ENCODE data around the gene SLC30A9. TPM values are rescaled to one million over a fixed set of nuclear protein-coding genes. Genes with fewer than 3 reads are reported as not detected.

SLC30A9 gene
- total RNA-seq, 1 donor from 2014 or later, result 113 TPM

DNA sequence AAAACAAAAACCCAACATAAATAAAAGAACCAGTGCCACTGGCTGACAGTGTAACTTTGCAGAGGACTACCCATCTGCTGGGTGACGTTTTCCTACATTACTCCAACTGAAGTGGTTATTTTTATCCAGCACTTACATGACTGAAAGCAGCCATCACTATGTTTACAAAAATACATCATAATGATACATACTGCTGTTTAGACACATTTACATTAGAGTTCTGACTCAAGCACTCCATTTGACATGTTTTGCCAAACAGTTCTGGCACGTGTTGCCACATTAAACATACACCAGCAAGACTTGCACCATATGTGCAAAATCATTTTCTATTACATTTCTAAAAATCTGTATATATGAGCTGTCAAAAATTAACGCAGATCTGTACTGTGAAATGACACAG, 122.5 kb downstream of the SLC30A9 start:
- H3K27me3 ChIP-seq, result no peaks in the 10 kb centered on the region
- no peaks in the 10 kb centered on the region for H4K20me1 ChIP-seq (ENCODE audit: low read depth)
- Mint-ChIP-seq H3K9me3 (no peaks in the 10 kb centered on the region), H3K27me3 (ENCODE audit: insufficient read depth, low read depth) (no peaks in the 10 kb centered on the region), H3K27ac (no peak overlapping the region), H3K36me3 (no peaks in the 10 kb centered on the region), H3K4me3 (no peak overlapping the region), H3K4me1 (no peaks in the 10 kb centered on the region)
- H3K9ac ChIP-seq, result no peak overlapping the region
- H3K36me3 ChIP-seq, result no peaks in the 10 kb centered on the region
- no peak overlapping the region for H3K27ac ChIP-seq
- H2AFZ ChIP-seq (replicated peaks), result no peak overlapping the region
- H3K4me3 ChIP-seq, result no peak overlapping the region
- H3K79me2 ChIP-seq (ENCODE audit: low read depth), result no peaks in the 10 kb centered on the region
- no peaks in the 10 kb centered on the region for H3K9me3 ChIP-seq (ENCODE audit: low read depth)
- no peak for DNase-seq (ENCODE audit: low spot score)
- no peaks in the 10 kb centered on the region for H3F3A ChIP-seq (ENCODE audit: low read depth)
- no peak overlapping the region for H3K4me2 ChIP-seq
- TF ChIP-seq CTCF (IDR thresholded peaks at IDR 0.05) (no peak), EZH2 (IDR thresholded peaks at IDR 0.05) (no peak), EZH2phosphoT487 (IDR thresholded peaks at IDR 0.05) (no peak)
- H3K4me1 ChIP-seq, result no peaks in the 10 kb centered on the region

DNA sequence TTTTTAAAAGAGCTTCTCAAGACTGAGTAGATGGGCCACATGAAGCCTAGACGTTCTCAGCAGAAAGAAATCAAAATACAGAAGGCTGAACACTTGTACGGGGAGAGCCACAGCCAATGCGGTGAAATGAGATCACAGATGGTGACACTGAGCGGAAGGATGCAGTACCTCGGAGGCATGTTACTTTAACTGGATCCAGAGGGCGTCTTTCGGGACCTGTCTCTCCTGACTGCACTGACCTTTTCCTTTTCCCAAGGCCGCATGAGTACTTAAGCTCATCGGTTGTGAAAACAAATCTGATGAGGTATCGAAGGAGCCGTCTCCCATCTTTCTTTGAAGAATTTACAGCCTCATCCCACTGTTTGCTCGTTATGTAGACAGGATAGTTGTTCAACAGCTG, 129.6 kb downstream of the SLC30A9 start:
- Histone ChIP-seq H3K4me1 (no peaks in the 10 kb centered on the region), H3K27ac (no peak overlapping the region), H4K20me1 (ENCODE audit: low read depth) (no peaks in the 10 kb centered on the region), H3K4me3 (no peak overlapping the region), H3K79me2 (ENCODE audit: low read depth) (no peaks in the 10 kb centered on the region), H3K27me3 (no peaks in the 10 kb centered on the region), H3K9me3 (ENCODE audit: low read depth) (no peaks in the 10 kb centered on the region), H2AFZ (replicated peaks) (no peak overlapping the region), H3K9ac (no peak overlapping the region), H3F3A (ENCODE audit: low read depth) (no peaks in the 10 kb centered on the region), H3K4me2 (no peak overlapping the region), H3K36me3 (no peaks in the 10 kb centered on the region)
- H3K9me3 Mint-ChIP-seq, result no peaks in the 10 kb centered on the region
- no peak for DNase-seq (ENCODE audit: low spot score)
- no peaks in the 10 kb centered on the region for H3K27me3 Mint-ChIP-seq (ENCODE audit: insufficient read depth, low read depth)
- H3K4me1 Mint-ChIP-seq, result no peaks in the 10 kb centered on the region
- H3K4me3 Mint-ChIP-seq, result no peak overlapping the region
- no peaks in the 10 kb centered on the region for H3K36me3 Mint-ChIP-seq
- no peak for TF ChIP-seq CTCF (IDR thresholded peaks at IDR 0.05)
- no peak for TF ChIP-seq EZH2 (IDR thresholded peaks at IDR 0.05)
- no peak for TF ChIP-seq EZH2phosphoT487 (IDR thresholded peaks at IDR 0.05)
- peak overlapping the region; percentile 55 for H3K27ac Mint-ChIP-seq

- Mint-ChIP-seq H3K27me3 (ENCODE audit: insufficient read depth, low read depth) (no peaks in the 10 kb centered on the region), H3K36me3 (no peaks in the 10 kb centered on the region), H3K4me3 (no peak overlapping the region), H3K4me1 (no peaks in the 10 kb centered on the region), H3K9me3 (no peaks in the 10 kb centered on the region), H3K27ac (no peak overlapping the region)
- Histone ChIP-seq H3K4me3 (no peak overlapping the region), H3K79me2 (ENCODE audit: low read depth) (no peaks in the 10 kb centered on the region), H3K4me1 (no peaks in the 10 kb centered on the region), H4K20me1 (ENCODE audit: low read depth) (no peaks in the 10 kb centered on the region), H3K4me2 (no peak overlapping the region), H3F3A (ENCODE audit: low read depth) (no peaks in the 10 kb centered on the region), H3K36me3 (no peaks in the 10 kb centered on the region), H3K9me3 (ENCODE audit: low read depth) (no peaks in the 10 kb centered on the region), H3K27ac (no peak overlapping the region), H3K27me3 (no peaks in the 10 kb centered on the region), H3K9ac (no peak overlapping the region), H2AFZ (replicated peaks) (no peak overlapping the region)
- TF ChIP-seq EZH2phosphoT487 (IDR thresholded peaks at IDR 0.05), result no peak
- TF ChIP-seq EZH2 (IDR thresholded peaks at IDR 0.05), result no peak
- TF ChIP-seq CTCF (IDR thresholded peaks at IDR 0.05), result no peak
- DNase-seq (ENCODE audit: low spot score), result no peak
Observed at GRCh38 chr4:42122237-42122636, 131.9 kb downstream of the SLC30A9 start.

All from neural progenitor cell (in vitro differentiated cells).